ENCODE results near the gene XRN1. TPM values are rescaled to one million over a fixed set of nuclear protein-coding genes. Genes with fewer than 3 reads are reported as not detected.
"Not testable (repeated sequence)": the region's sequence is repeated elsewhere in the genome, so short reads cannot be mapped to it uniquely, and the experiment has no call there.

The XRN1 gene
- total and polyA plus RNA-seq, 2 donors (not counting 1 experiment from before 2014, with no cell fraction given) = 19.9 to 55.7 TPM

- Histone ChIP-seq H4K20me1 (ENCODE audit: control insufficient read depth, extremely low read depth, insufficient read depth, low read length) (no peaks in the 10 kb centered on the region), H2AFZ (ENCODE audit: low read length) (no peak overlapping the region), H3K9ac (ENCODE audit: insufficient read depth, low read length) (no peak overlapping the region), H3K4me1 (ENCODE audit: control insufficient read depth, extremely low read depth, insufficient read depth, low read length) (no peaks in the 10 kb centered on the region), H3K4me2 (ENCODE audit: extremely low read depth, insufficient read depth, low read length) (no peak overlapping the region), H3K27ac (ENCODE audit: insufficient read depth, low read length) (no peak overlapping the region), H3K36me3 (ENCODE audit: control insufficient read depth, insufficient read depth, low read length) (no peaks in the 10 kb centered on the region), H3K9me3 (ENCODE audit: control insufficient read depth, insufficient read depth, low read depth, low read length) (no peaks in the 10 kb centered on the region), H3K4me3 (replicated peaks in 1 of 4; ENCODE audit: control extremely low read depth in 1 of 4, insufficient read depth in 1 of 4, low read depth in 3 of 4, low read length in 4 of 4) (no peak overlapping the region), H3K27me3 (ENCODE audit: control insufficient read depth, insufficient read depth, low read length) (no peaks in the 10 kb centered on the region), H3K79me2 (ENCODE audit: control insufficient read depth, insufficient read depth, low read length) (no peaks in the 10 kb centered on the region)
- no peak for TF ChIP-seq EZH2 (IDR thresholded peaks at IDR 0.05; ENCODE audit: low read length, missing control alignments)
- TF ChIP-seq CTCF (conservative IDR thresholded peaks at IDR 0.05 in 1 of 2, IDR thresholded peaks at IDR 0.05 in 1 of 2; ENCODE audit: low read depth in 1 of 2, low read length in 2 of 2) = no peak
- no peak for DNase-seq (ENCODE audit: low read depth in 2 of 2)
Observed at GRCh38 chr3:142418926-142419592, 28.8 kb downstream of the XRN1 start.

- Histone ChIP-seq H3K9me3 (ENCODE audit: control insufficient read depth, insufficient read depth, low read depth, low read length) (no peaks in the 10 kb centered on the region), H3K4me2 (ENCODE audit: extremely low read depth, insufficient read depth, low read length) (no peak overlapping the region), H2AFZ (ENCODE audit: low read length) (no peak overlapping the region), H3K79me2 (ENCODE audit: control insufficient read depth, insufficient read depth, low read length) (no peaks in the 10 kb centered on the region), H3K4me1 (ENCODE audit: control insufficient read depth, extremely low read depth, insufficient read depth, low read length) (no peaks in the 10 kb centered on the region), H3K4me3 (replicated peaks in 1 of 4; ENCODE audit: control extremely low read depth in 1 of 4, insufficient read depth in 1 of 4, low read depth in 3 of 4, low read length in 4 of 4) (no peak overlapping the region), H3K9ac (ENCODE audit: insufficient read depth, low read length) (no peak overlapping the region), H3K36me3 (ENCODE audit: control insufficient read depth, insufficient read depth, low read length) (peaks cover 1% of the 10 kb centered on the region), H3K27me3 (ENCODE audit: control insufficient read depth, insufficient read depth, low read length) (no peaks in the 10 kb centered on the region), H3K27ac (ENCODE audit: insufficient read depth, low read length) (no peak overlapping the region), H4K20me1 (ENCODE audit: control insufficient read depth, extremely low read depth, insufficient read depth, low read length) (no peaks in the 10 kb centered on the region)
- DNase-seq (ENCODE audit: low read depth in 2 of 2) = no peak
- TF ChIP-seq EZH2 (IDR thresholded peaks at IDR 0.05; ENCODE audit: low read length, missing control alignments) = no peak
Observed at GRCh38 chr3:142417302-142417701, 30.5 kb downstream of the XRN1 start.

- not testable (repeated sequence) for H3K4me3 ChIP-seq (replicated peaks in 1 of 4; ENCODE audit: control extremely low read depth in 1 of 4, insufficient read depth in 1 of 4, low read depth in 3 of 4, low read length in 4 of 4); H3K4me2 ChIP-seq (ENCODE audit: extremely low read depth, insufficient read depth, low read length); H3K79me2 ChIP-seq (ENCODE audit: control insufficient read depth, insufficient read depth, low read length); DNase-seq (ENCODE audit: low read depth in 2 of 2); H3K27me3 ChIP-seq (ENCODE audit: control insufficient read depth, insufficient read depth, low read length); H2AFZ ChIP-seq (ENCODE audit: low read length); H3K4me1 ChIP-seq (ENCODE audit: control insufficient read depth, extremely low read depth, insufficient read depth, low read length); H3K9ac ChIP-seq (ENCODE audit: insufficient read depth, low read length); H4K20me1 ChIP-seq (ENCODE audit: control insufficient read depth, extremely low read depth, insufficient read depth, low read length); H3K36me3 ChIP-seq (ENCODE audit: control insufficient read depth, insufficient read depth, low read length); H3K27ac ChIP-seq (ENCODE audit: insufficient read depth, low read length); H3K9me3 ChIP-seq (ENCODE audit: control insufficient read depth, insufficient read depth, low read depth, low read length)
Observed at GRCh38 chr3:142400537-142400936, 47.3 kb downstream of the XRN1 start.

- Histone ChIP-seq H3K36me3 (ENCODE audit: control insufficient read depth, insufficient read depth, low read length) (peaks cover 9% of the 10 kb centered on the region), H2AFZ (ENCODE audit: low read length) (no peak overlapping the region)
Observed at GRCh38 chr3:142394921-142395622, 52.8 kb downstream of the XRN1 start.

More at GRCh38 chr3:142394921-142395622, 52.8 kb downstream of the XRN1 start:
- no peaks in the 10 kb centered on the region for H3K27me3 ChIP-seq (ENCODE audit: control insufficient read depth, insufficient read depth, low read length)
- H3K79me2 ChIP-seq (ENCODE audit: control insufficient read depth, insufficient read depth, low read length) = no peaks in the 10 kb centered on the region
- DNase-seq (ENCODE audit: low read depth in 2 of 2) = peak in 1 of 2 donors; percentile 48
- no peaks in the 10 kb centered on the region for H3K9me3 ChIP-seq (ENCODE audit: control insufficient read depth, insufficient read depth, low read depth, low read length)
- no peak overlapping the region for H3K4me2 ChIP-seq (ENCODE audit: extremely low read depth, insufficient read depth, low read length)
- H4K20me1 ChIP-seq (ENCODE audit: control insufficient read depth, extremely low read depth, insufficient read depth, low read length) = no peaks in the 10 kb centered on the region
- no peaks in the 10 kb centered on the region for H3K4me1 ChIP-seq (ENCODE audit: control insufficient read depth, extremely low read depth, insufficient read depth, low read length)
- no peak overlapping the region for H3K27ac ChIP-seq (ENCODE audit: insufficient read depth, low read length)
- no peak overlapping the region for H3K4me3 ChIP-seq (replicated peaks in 1 of 4; ENCODE audit: control extremely low read depth in 1 of 4, insufficient read depth in 1 of 4, low read depth in 3 of 4, low read length in 4 of 4)
- no peak overlapping the region for H3K9ac ChIP-seq (ENCODE audit: insufficient read depth, low read length)
- TF ChIP-seq CTCF (conservative IDR thresholded peaks at IDR 0.05 in 1 of 2, IDR thresholded peaks at IDR 0.05 in 1 of 2; ENCODE audit: low read depth in 1 of 2, low read length in 2 of 2) (no peak), EZH2 (IDR thresholded peaks at IDR 0.05; ENCODE audit: low read length, missing control alignments) (no peak)
